GM18499 (cell line): Measurements from ENCODE around the gene MRPS11.
"Not testable (repeated sequence)": the region's sequence is repeated elsewhere in the genome, so short reads cannot be mapped to it uniquely, and the experiment has no call there.

ENCODE experiments used
- ATAC-seq: cut with Tn5 transposase; IDR thresholded peaks from one replicate; pipeline ENCODE4 v1.9.1; 2021; ENCODE audit warnings: moderate number of reproducible peaks; ENCODE audit not compliant: insufficient read depth, unreplicated experiment

Gene MRPS11

DNA sequence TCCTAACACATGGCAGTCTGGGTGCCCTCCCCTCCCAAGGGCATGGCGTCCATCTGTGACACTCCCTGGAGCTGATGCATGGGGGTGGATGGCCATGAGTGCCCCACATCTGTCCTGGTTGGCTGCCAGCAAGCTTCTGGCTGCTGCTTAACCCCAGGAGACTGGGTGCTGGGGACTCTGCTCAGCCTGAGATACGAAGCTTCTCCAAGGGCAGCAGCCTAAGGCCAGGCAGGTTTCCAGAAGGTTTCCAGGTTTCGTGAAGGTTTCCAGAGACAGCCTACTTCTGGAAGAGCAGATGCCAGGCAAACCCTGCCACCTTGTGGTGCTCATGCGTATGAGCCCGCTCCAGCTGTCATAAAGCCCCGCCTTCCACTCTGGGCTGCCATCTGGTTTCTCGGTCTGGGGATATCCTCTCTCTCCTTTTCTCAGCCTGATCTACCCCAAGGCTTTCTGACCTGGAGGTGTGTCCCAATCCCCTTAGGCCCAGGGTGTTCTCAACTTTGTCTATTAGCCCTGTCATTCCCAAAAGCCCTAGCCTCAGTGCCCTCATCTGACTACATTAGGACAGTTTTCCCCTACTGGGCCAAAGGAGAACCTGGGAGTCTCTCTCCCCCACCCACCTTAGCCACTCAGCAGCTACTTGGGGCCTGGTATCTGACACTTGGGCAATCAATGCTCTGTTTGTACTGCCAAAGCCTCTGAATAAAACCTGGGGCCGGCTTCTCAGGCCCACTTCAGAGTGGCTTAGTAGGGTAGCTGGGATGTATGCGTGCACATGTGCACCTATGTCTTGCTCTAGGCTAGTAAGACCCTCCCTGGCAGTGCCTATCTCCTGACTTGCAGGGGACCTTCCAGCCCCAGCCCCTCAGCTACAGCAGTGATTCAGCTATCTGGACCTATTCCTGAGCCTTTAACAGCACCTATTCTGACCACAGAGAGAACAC lies 12.4 kb upstream of the MRPS11 start:
- peak; percentile 45 for ATAC-seq

DNA sequence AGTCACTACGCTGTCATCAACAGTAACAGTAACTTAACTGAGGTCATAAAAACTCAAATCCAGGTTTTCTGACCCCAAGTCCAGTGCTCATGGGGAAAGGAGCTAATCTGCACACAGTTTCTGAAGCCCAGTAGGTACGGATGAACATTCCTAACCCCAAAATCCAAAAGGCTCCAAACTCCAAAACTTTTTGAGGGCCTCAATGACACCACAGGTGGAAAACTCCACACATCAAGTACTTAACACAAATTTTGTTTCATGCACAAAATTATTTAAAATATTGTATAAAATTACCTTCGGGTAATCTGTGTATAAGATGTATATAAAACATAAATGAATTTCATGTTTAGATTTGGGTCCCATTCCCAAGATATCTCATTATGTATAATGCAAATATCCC lies 10.8 kb upstream of the MRPS11 start:
- no peak for ATAC-seq

DNA sequence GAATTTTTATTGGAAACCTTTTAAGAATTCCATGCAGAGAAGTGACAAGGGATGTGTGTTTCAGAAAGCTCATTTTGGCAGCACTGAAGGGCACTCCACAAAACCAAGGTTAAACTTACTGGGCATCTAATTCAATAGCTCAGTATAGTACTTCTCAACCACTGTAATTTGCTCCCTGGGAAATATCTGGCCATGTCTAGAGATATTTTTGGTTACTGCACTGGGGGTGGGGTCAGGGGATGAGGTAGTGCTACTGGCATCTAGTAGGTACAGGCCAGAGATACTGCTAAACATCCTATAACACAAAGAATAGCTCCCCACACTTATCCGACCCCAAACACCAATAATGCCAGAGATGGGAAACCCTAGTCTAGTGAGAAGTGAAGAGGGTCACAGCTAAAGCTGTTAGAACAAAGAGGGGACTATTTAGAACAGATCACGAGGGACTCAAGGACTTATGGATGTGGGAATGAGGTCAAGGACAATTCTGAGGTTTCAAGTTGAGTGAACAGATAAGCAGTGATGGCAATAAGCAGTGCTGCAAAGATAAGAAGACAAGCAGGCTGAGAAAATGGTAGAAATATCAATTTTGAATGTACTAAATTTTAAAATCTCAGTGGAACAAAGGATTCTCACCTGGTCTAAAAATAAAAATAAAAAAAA lies 3.5 kb upstream of the MRPS11 start:
- no peak for ATAC-seq

DNA sequence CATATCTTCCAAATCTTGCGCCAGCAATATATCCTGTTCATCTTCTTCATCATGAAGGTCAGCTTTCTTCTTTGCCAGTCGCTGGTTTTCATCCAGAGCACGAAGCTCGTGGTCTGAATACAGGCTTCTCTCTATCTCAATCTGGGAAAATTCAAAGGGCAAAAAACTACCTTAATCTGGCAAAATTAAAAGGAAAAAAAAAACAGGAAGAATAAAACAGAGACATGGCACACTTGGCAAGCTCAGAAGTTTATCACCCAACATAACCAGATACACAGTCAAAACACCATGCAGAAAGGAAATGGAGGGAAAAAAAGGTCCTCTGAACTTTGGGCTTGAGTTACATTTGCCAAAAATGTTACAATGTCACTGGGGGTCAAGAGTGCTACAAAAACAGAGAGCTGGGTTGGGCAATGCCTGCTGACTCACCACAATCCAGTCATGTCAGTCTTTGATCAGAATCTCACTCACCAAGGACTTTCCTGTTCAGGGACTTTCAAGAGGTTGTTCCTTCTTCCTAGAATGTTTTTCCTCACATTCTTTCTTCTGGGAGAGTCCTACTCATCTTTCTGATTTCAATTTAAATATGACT lies 1.8 kb upstream of the MRPS11 start:
- ATAC-seq: no peak

DNA sequence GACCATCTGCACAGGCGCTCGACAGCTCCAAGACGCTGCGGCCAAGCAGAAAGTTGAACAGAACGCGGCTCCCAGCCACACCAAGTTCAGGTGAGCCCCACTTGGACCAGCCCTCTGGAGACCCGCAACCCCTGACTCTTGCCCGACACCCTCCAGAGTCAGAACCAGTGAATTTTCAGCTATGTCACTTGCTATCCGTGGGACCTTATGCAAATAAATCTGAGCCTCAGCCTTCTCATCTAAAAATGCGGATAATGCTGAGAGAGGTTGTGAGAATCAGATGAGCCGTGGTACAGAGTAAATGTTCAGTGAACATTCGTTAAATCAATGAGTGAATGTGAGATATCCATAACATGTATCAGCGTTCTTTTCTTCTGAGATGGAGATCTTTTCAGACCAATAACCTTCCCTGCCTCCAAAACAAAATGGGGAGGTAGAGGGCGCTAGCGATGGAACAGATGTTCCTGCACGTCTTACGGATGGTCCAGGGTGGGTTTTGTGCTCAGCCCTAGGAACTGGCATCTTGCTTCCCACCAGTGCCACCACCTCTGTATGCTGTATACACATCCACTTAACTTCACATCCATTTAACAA lies 524 bp downstream of the MRPS11 start:
- no peak for ATAC-seq

DNA sequence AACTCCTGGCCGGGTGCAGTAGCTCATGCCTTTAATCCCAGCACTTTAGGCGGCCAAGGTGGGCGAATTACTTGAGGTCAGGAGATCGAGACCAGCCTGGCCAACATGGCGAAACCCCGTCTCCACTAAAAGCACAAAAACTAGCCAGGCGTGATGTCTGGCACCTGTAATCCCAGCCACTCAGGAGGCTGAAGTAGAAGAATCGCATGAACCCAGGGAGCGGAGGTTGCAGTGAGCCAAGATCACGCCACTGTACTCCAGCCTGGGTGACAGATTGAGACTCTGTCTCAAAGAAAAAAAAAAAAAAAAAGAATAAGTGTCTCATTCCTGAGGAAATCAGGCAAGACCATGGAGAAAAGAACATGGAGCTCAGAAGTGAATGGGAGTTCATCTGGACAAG lies 1.2 kb downstream of the MRPS11 start:
- not testable (repeated sequence) for ATAC-seq

DNA sequence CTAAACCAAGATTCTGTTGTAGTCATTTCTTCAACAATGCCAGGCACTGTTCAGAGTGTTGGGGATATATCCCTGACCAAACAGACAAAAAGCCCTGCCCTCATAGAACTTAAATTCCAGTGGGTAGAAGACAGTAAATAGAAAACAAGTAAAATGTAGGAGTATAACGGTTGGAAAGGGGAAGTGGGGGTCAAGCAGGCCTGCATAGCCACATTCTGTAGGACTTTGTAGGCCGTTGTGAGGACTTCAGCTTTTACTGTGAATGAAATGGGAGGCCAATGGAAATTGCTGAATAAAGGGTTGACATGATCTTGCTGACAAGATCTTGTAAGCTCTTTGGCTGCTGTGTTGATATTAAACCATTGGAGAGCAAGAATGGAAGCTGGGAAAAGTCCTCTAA lies 1.8 kb downstream of the MRPS11 start:
- ATAC-seq: no peak

DNA sequence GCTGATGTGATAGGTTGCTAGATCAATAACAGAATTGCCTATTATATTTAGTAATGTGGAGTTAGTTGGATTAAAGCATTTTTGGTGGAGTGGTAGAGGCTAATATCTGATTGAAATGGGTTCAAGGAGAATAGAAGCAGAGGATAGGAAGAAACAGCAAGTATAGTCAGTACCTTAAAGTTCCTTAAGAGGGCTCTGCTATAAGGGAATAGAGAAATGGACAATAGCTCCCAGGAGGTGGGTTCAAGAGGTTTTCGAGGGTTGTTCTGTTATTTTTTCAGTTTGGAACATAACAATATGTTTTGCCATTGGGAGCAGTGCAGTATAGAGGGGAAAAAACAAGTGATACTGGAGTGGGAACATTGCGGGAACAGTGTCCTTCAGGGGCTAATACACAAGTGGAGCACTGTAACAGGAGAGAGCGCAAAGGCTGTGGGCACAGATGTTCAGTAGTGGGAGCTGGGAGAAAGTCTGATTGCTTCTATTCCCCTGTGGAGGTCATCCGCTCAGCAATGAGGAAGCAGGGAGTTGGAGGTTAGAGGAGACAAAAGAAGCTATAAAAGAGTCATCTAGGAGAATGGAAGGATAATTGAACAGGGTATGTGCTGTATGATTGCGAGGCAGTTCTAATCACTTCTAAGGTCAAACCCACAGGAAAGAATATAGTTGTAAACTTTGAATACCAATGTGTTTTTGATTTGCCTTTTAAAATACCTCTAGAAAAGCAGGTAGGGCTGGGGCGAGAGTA lies 3.3 kb downstream of the MRPS11 start:
- no peak for ATAC-seq

DNA sequence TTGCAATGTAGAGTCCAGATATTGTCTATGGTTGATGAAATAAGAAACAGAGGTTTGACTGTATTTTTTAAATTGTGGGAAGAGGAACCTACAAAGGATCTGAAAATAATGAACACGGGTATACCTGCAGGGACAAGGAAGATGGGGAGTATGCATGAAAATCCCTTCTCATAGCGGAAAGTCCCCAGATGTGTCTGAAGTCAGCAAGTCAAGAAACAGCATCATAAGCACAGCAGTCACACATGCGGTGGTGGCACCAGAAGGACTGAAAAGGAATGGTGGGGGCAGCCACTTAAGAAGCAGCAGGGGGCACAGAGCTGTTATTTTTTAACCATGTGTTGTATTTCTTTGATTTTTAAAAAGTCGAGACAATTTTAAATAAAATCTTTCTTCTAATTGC lies 4.7 kb downstream of the MRPS11 start:
- no peak for ATAC-seq

DNA sequence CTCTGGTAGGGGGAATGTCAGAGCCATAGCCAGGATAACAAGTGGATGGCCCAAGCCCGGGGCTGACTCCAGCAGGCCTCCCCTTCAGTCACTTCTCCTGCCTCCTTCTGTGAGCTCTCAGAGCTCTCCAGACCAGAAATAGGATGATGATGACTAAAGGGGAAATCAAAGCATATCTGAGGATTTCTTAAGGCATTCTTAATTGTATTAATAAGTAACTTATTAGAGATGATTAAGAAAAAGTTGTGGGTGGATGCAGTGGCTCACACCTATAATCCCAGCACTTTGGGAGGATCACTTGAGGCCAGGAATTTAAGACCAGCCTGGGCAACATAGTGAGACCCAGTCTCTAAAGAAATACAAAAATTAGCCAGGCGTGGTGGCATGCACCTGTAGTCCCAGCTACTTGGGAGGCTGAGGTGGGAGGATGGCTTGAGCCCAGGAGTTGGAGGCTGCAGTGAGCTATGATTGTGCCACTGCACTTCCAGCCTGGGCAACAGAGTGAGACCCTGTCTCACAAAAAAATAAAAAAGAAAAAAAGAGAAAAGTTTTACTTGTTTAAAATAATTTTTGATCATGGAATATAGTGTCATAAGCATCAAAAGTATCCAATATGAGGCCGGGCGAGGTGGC lies 6.3 kb downstream of the MRPS11 start:
- not testable (repeated sequence) for ATAC-seq

DNA sequence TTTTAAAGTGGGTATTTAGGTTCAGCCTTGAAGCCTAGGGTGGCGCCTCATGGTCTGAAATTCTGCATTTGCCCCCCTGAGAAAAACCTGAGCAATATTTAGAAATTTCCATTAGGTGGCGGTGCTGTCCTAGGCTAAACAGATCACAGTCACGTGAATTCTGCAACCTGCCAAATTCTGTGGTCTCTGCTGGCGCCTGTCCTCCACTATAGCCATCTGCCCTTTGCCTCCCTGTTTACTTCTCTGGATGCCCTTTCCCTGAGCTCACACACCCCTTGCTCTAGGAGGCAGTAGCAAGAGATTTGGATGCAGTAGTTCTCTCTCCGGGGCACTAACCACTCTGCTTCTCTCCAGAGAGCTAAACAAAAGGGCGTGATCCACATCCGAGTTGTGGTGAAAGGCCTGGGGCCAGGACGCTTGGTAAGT lies 9.1 kb downstream of the MRPS11 start:
- no peak for ATAC-seq

DNA sequence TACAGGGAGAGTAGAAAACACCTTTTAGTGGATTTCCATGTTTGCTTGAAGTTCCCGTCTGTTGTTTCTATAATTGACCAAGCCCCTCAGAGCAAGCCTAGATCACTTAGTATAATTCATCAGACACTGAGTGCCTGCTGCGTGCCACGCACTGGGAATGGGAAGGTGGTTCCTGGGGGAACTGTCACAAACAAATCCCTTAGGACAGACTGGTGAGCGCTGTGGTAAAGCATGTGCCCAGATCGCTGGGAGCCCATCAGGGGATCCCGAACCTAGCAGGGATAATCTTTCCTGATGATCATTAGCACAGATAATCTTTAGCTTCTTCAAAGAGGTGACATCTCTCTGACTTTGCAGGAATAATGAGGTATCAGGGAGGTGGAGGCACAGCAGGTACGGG lies 9.6 kb downstream of the MRPS11 start:
- ATAC-seq: no peak

DNA sequence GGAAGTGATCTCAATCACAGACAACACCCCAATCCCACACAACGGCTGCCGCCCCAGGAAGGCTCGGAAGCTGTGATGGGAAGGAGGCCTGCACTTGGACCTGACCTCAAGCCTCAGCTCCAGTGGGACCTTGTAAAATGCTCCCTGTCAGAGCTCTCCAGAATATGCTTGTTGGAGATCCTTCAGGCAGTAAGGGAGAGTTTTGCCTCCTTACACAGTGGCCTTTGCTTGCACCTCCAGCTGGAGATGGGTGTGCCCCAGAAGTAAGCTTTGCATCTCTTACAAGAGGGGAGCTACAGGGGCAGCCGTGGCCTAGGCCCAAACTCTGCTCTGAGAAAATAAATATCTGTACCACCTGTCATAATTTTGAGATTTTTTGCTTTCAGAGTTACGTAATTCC lies 10.4 kb downstream of the MRPS11 start:
- ATAC-seq: no peak

DNA sequence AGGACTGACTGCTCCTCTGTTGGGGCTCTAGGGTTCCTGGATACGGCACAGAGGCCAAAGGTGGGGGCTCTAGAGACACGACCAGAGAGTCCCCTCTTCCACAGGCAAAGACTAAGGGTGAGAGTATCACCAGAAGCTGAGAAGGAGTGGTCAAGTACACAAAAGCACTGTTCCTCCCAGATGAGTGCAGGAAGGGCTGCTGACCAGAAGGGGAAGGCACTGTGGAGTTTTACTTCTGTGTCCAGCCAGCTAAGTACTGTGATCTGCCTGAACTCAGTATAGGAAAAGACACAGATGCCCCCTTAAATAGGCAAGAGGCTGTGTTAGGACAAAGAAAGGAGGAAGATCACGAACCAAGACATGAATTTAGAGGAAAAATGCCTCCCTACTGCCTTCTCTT lies 11.7 kb downstream of the MRPS11 start:
- no peak for ATAC-seq

DNA sequence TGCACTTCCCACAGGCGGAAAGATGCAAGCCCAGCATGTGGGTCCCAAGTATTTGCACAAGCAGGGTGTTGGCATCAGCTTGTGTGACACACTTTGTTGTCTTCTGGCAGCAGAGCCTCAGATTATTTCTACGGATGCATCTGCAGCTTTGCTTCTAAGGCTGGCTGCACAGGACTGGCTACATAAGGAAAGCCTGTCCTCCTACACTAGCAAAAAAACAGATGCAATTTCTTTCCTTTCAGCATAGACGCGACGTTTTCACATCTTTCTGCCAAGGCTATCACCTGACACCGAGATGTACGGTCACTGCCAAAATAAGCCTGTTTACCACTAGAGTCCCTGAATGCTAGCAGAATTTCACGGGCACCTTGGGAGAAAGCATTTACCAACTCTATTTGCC lies 13.5 kb downstream of the MRPS11 start:
- ATAC-seq: no peak

DNA sequence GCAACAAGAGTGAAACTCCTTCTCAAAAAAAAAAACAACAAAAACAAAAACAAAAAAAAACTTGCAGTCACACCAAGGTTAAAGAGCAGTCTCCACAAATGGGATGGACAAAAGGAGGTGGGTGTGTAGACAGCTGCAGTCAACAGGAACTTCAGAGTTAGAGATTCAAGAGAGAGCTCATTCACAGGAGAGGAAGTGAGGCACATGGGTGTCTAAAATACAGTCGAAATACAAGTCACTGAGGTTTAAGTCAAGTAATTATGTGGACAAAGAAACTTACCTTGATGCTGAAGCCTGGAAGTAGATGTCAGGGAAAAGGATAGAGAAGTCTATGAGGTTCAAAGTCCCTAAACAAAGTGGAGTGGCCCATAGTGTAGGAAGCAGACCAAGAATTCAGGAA lies 14.8 kb downstream of the MRPS11 start:
- no peak for ATAC-seq

DNA sequence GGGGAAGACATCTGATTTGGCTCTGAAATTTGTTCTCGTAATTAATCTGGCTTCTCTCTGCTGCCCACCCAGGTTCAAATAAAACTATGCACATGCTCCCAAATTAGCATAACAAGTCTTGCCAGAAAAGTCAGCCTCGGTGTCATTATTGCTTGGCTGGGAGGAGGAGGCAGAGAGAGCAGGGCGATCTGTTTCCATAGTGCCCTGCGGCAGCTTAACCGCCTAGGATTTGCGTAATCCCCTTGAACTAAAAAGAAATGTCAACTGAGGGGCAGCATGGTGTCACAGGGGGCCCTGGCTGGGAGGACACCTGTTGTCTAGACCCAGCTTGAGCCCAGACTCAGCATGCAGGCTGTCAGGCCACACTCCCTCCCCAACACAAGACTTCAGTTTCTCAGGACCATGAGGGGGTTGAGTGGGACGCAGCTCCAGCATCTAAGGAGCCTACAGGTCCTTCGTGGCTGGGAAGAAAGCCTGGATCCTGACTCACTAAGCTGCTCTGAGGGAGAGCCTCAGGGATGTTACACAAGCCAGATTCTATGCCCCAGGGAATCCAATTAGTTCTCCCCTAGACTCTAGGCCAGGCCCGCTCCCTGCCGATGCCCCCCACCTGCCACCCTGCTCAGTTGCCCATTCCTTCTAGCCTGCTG lies 17.3 kb downstream of the MRPS11 start:
- no peak for ATAC-seq

DNA sequence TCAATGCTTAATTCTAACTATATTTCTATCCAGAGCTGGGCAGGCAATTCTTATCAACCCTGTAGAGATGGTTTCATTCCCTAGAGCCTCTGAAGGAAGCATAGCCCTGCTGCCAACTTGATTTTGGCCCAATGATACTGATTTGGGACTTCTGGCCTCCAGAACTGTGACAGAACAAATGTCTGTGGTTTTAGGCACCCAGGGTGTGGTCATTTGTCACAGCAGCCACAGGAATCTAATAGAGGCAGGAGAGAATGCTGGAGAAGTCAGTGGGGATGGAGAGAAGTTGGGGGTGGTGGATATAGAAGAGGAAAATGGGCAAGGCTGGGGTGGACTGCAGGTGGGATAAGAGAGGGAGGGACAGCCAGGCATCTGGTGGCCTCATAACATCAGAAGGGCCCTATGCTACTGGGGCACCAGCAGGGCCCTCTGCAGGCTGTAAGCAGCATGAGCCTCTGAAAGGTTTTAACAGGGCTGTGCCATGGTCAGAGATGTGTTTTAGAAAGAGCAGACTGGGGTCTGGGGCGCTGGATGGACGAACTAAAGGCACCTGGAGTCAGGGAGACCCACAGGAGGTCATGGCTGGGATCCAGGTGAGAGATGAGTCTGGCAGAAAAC lies 19.8 kb downstream of the MRPS11 start:
- ATAC-seq: no peak
